ENCODE results near the gene IL12A. TPM values are rescaled to one million over a fixed set of nuclear protein-coding genes. Genes with fewer than 3 reads are reported as not detected.

Gene IL12A
- total RNA-seq, 1 donor from 2014 or later: 7.8 TPM

GRCh38 chr3:159996018-159996417 lies 7.4 kb downstream of the IL12A start:
- H3K9me3 Mint-ChIP-seq: no peaks in the 10 kb centered on the region
- DNase-seq: no peak
- no peak overlapping the region for H3K4me3 Mint-ChIP-seq
- H3K36me3 Mint-ChIP-seq (ENCODE audit: low read depth): peaks cover 35% of the 10 kb centered on the region
- ChIA-PET CTCF (no interaction called here), POLR2A (no interaction called here)
- H3K27me3 Mint-ChIP-seq: no peaks in the 10 kb centered on the region
- no peak overlapping the region for H3K27ac Mint-ChIP-seq
- ATAC-seq (ENCODE audit: low read depth): no peak
- TF ChIP-seq CTCF (IDR thresholded peaks at IDR 0.05): no peak
- peaks cover 16% of the 10 kb centered on the region for H3K4me1 Mint-ChIP-seq
- intact Hi-C loops (cut with micrococcal nuclease): no loop called here

- ATAC-seq (ENCODE audit: low read depth) (no peak), DNase-seq (no peak)
- Mint-ChIP-seq H3K36me3 (ENCODE audit: low read depth) (peaks cover 35% of the 10 kb centered on the region), H3K27ac (no peak overlapping the region), H3K4me1 (peaks cover 9% of the 10 kb centered on the region), H3K27me3 (no peaks in the 10 kb centered on the region), H3K4me3 (no peak overlapping the region), H3K9me3 (no peaks in the 10 kb centered on the region)
- intact Hi-C loops (cut with micrococcal nuclease): no loop called here
- ChIA-PET CTCF (no interaction called here), POLR2A (no interaction called here)
- TF ChIP-seq CTCF (IDR thresholded peaks at IDR 0.05): no peak
Measured at GRCh38 chr3:159996959-159997358, 8.3 kb downstream of the IL12A start.

- TF ChIP-seq CTCF (IDR thresholded peaks at IDR 0.05): no peak
- POLR2A ChIA-PET: no interaction called here
- no peak for ATAC-seq (ENCODE audit: low read depth)
- no peak for DNase-seq
- Mint-ChIP-seq H3K27ac (no peak overlapping the region), H3K36me3 (ENCODE audit: low read depth) (peaks cover 8% of the 10 kb centered on the region), H3K9me3 (no peaks in the 10 kb centered on the region), H3K27me3 (no peaks in the 10 kb centered on the region), H3K4me3 (no peak overlapping the region), H3K4me1 (peaks cover 5% of the 10 kb centered on the region)
- intact Hi-C loops (cut with micrococcal nuclease): loop anchor here (5.0 to 10.0 kb wide), 2 partner anchors 99 to 1206 kb away; no protein-coding TSS in a partner anchor
- CTCF ChIA-PET: interaction anchor here (5.8 to 8.2 kb wide), 2 partner anchors 12 to 116 kb away, joined by 91 to 290 read pairs; partner anchors contain the start of gene IL12A
Measured at GRCh38 chr3:160001148-160001760, 12.6 kb downstream of the IL12A start.

- H3K9me3 Mint-ChIP-seq: no peaks in the 10 kb centered on the region
Measured at GRCh38 chr3:160001850-160002623, 13.4 kb downstream of the IL12A start.

More at GRCh38 chr3:160001850-160002623, 13.4 kb downstream of the IL12A start:
- CTCF ChIA-PET: interaction anchor here (1.0 to 8.2 kb wide), 3 partner anchors 9 to 117 kb away, joined by 5 to 290 read pairs (median 91); partner anchors contain the start of gene IL12A
- Mint-ChIP-seq H3K27me3 (no peaks in the 10 kb centered on the region), H3K36me3 (ENCODE audit: low read depth) (peaks cover 2% of the 10 kb centered on the region), H3K4me1 (peaks cover 10% of the 10 kb centered on the region), H3K27ac (no peak overlapping the region), H3K4me3 (no peak overlapping the region)
- no peak for ATAC-seq (ENCODE audit: low read depth)
- intact Hi-C loops (cut with micrococcal nuclease): loop anchor here (5.0 to 10.0 kb wide), 2 partner anchors 100 to 1207 kb away; no protein-coding TSS in a partner anchor
- no peak for TF ChIP-seq CTCF (IDR thresholded peaks at IDR 0.05)
- DNase-seq: no peak
- POLR2A ChIA-PET: no interaction called here

Measured in activated B cell treated with CpG ODN at 0.5 μM for 24 hours (primary cell).